Fibroblast of gingiva (primary cell): ENCODE measurements around the gene CDH18.
A peak's percentile ranks its signal among the peaks of the same experiment; 100 is the strongest.

ENCODE experiments used
- DNase-seq: peaks from one replicate; pipeline ENCODE4 v3.0.0-alpha.2; 2011; ENCODE audit warnings: low read depth

CDH18 gene

GRCh38 chr5:19928562-19929421 is 59.2 kb downstream of the CDH18 start:
- peak; percentile 67 for DNase-seq

GRCh38 chr5:19927919-19928318 is 60.1 kb downstream of the CDH18 start:
- DNase-seq, result peak; percentile 30

- no peak for DNase-seq
Measured at GRCh38 chr5:19927170-19927569, 60.8 kb downstream of the CDH18 start.

- DNase-seq, result peak; percentile 8
Measured at GRCh38 chr5:19923742-19924141, 64.3 kb downstream of the CDH18 start.

GRCh38 chr5:19920761-19921160 is 67.2 kb downstream of the CDH18 start:
- peak; percentile 2 for DNase-seq

- DNase-seq, result no peak
Measured at GRCh38 chr5:19918780-19919179, 69.2 kb downstream of the CDH18 start.

- no peak for DNase-seq
Measured at GRCh38 chr5:19917588-19918122, 70.3 kb downstream of the CDH18 start.

- DNase-seq, result no peak
Measured at GRCh38 chr5:19910136-19910535, 77.9 kb downstream of the CDH18 start.

GRCh38 chr5:19904766-19905165 is 83.2 kb downstream of the CDH18 start:
- no peak for DNase-seq

- DNase-seq, result peak; percentile 52
Measured at GRCh38 chr5:19903611-19904010, 84.4 kb downstream of the CDH18 start.

GRCh38 chr5:19902316-19902934 is 85.6 kb downstream of the CDH18 start:
- DNase-seq, result no peak

- DNase-seq, result no peak
Measured at GRCh38 chr5:19900269-19900668, 87.7 kb downstream of the CDH18 start.

GRCh38 chr5:19891658-19892057 is 96.3 kb downstream of the CDH18 start:
- peak; percentile 54 for DNase-seq

GRCh38 chr5:19886123-19886917 is 101.7 kb downstream of the CDH18 start:
- DNase-seq, result peak; percentile 44

- DNase-seq, result no peak
Measured at GRCh38 chr5:19885040-19885824, 102.8 kb downstream of the CDH18 start.

GRCh38 chr5:19880859-19881436 is 107.1 kb downstream of the CDH18 start:
- DNase-seq, result no peak

- DNase-seq, result no peak
Measured at GRCh38 chr5:19880458-19880857, 107.5 kb downstream of the CDH18 start.

- no peak for DNase-seq
Measured at GRCh38 chr5:19874811-19875210, 113.2 kb downstream of the CDH18 start.

- peak; percentile 2 for DNase-seq
Measured at GRCh38 chr5:19866090-19866450, 121.9 kb downstream of the CDH18 start.

- DNase-seq, result no peak
Measured at GRCh38 chr5:19865336-19866089, 122.5 kb downstream of the CDH18 start.

GRCh38 chr5:19862711-19863110 is 125.3 kb downstream of the CDH18 start:
- no peak for DNase-seq
